Spleen (tissue), 7 donors: ENCODE results near the gene P2RY13.

Experiments used
- POLR2A ChIP-seq, 3 donors: fragments of 450-650 bp; IDR thresholded peaks; one replicate each; pipeline ENCODE4 v1.5.1; 2017; ENCODE audit warnings: antibody characterized with exemption in 3 of 3, mild to moderate bottlenecking in 1 of 3
- POLR2AphosphoS5 ChIP-seq, 3 donors: sonication (generic); formaldehyde crosslinking; IDR thresholded peaks; one replicate each; pipeline ENCODE4 v1.5.1; 2017; ENCODE audit warnings: antibody characterized with exemption in 3 of 3
- TF ChIP-seq, protein P1 (sequence below), 11 experiments: fragments of 200-600 bp in 7 of 11; fragments of 450-650 bp in 4 of 11; sonication (generic) in 4 of 11; IDR thresholded peaks in 8 of 11; conservative IDR thresholded peaks in 3 of 11; 1 replicate in 7 of 11; 2 replicates in 4 of 11; pipeline versions ENCODE4 v1.4.0 to v1.8.0; 2016 to 2021; ENCODE audit warnings: antibody characterized with exemption in 11 of 11, inconsistent platforms in 4 of 11, mild to moderate bottlenecking in 1 of 11
- donor health status: DM: no; HTN: no; CAD: no; lungs with moderate emphysema.
- donor health status: DM: no; HTN: no; CAD: no.
- donor health status: DM: no; HTN: no; CAD: no.

DNA sequence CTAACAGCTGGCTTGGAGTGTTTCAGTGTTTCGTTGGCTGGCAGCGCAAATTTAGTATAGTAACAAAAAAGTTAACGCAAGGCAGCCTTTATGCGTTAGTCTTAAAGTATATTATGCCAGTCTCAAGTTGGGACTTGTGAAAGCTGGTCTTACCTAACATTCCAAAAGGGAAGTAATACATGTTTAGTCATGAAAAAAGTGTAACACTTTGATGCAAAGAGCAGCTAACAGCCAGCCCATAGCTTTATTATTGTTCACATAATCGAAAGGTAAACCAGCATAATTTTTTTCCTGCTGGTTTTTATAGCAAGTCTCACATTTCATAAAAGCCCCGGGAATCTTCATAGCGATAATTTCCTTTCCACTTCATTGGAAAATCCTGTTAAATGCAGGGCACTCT lies 10.4 kb downstream of the P2RY13 start:
- TF ChIP-seq, protein P1, sequence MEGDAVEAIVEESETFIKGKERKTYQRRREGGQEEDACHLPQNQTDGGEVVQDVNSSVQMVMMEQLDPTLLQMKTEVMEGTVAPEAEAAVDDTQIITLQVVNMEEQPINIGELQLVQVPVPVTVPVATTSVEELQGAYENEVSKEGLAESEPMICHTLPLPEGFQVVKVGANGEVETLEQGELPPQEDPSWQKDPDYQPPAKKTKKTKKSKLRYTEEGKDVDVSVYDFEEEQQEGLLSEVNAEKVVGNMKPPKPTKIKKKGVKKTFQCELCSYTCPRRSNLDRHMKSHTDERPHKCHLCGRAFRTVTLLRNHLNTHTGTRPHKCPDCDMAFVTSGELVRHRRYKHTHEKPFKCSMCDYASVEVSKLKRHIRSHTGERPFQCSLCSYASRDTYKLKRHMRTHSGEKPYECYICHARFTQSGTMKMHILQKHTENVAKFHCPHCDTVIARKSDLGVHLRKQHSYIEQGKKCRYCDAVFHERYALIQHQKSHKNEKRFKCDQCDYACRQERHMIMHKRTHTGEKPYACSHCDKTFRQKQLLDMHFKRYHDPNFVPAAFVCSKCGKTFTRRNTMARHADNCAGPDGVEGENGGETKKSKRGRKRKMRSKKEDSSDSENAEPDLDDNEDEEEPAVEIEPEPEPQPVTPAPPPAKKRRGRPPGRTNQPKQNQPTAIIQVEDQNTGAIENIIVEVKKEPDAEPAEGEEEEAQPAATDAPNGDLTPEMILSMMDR (IDR thresholded peaks at IDR 0.05 in 8 of 11, conservative IDR thresholded peaks at IDR 0.05 in 3 of 11): no peak
- TF ChIP-seq POLR2A (IDR thresholded peaks at IDR 0.05) (no peak), POLR2AphosphoS5 (IDR thresholded peaks at IDR 0.05) (no peak)
